Left ventricle myocardium inferior (tissue), 1 donor: ENCODE measurements around the gene LILRB3. TPM values are rescaled to one million over a fixed set of nuclear protein-coding genes. Genes with fewer than 3 reads are reported as not detected.
"Not testable (repeated sequence)": the region's sequence is repeated elsewhere in the genome, so short reads cannot be mapped to it uniquely, and the experiment has no call there.

ENCODE experiments used
- DNase-seq: peaks from one replicate; pipeline ENCODE4 v3.0.0-alpha.2; 2020
- H3K27ac ChIP-seq: fragments of 200-600 bp; replicated peaks from 2 replicates; pipeline ENCODE4 v1.8.0; 2021
- H3K27me3 ChIP-seq: fragments of 200-600 bp; 2 replicates; pipeline ENCODE4 v1.8.0; 2021; ENCODE audit warnings: low read depth
- H3K36me3 ChIP-seq: fragments of 200-600 bp; 2 replicates; pipeline ENCODE4 v1.8.0; 2021
- H3K4me1 ChIP-seq: fragments of 200-600 bp; 2 replicates; pipeline ENCODE4 v1.8.0; 2021
- H3K4me3 ChIP-seq: fragments of 200-600 bp; 2 replicates; pipeline ENCODE4 v1.8.0; 2021; ENCODE audit warnings: mild to moderate bottlenecking, moderate library complexity
- H3K9me3 ChIP-seq: fragments of 200-600 bp; replicated peaks from 2 replicates; pipeline ENCODE4 v1.8.0; 2021
- intact Hi-C: fragments of 100-400 bp; cut with micrococcal nuclease; formaldehyde crosslinking; loops from one replicate; pipeline ENCODE4 v1.11.0; 2022
- total RNA-seq: library from RNA; stranded (reverse); fragmentation: NEBNext Ultra II Directional; extraction: Animal tissue kit (Norgen Biotek cat#: 25700); gene quantifications from one replicate; pipeline ENCODE4 v1.2.1, GENCODE V29; 2021
- TF ChIP-seq, protein P1 (sequence below): fragments of 200-600 bp; IDR thresholded peaks from 2 replicates; pipeline ENCODE4 v1.8.0; 2021; ENCODE audit warnings: antibody characterized with exemption, mild to moderate bottlenecking, borderline replicate concordance
- donor health status: DM: no; HTN: yes; CAD: no; lungs with severe emphysema.

LILRB3 gene
- total RNA-seq, 1 donor from 2014 or later = 4.7 TPM

DNA sequence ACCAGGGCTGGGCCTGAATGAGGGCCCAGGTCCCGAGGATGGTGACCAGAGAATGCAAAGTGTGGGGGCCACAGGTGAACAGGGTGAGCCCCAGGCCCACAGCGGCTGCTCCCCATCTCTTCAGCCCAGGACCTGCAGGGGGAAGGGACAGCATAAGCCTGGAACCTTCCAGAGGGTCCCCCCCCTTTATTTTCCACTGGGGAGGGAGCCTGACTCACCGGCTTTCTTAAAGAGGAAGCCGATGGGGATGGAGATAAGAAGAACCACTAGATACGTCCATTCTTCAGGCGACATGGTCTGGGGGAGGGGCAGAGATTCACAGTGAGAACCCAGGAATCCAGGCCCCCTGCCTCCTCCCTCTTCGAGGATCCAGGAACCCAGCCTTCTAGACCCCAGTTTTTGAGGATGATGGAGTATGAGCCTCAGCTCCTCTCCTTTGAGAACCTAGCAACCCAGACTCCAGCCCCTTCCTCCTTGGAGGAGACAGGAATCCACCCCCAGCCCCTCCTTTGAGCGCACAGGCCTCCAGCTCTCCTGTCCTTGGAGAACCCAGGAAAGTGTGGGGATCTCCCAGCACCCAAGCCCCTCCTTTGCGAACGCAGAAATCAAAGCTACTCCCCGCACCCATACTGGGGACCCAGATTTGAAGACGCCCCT lies 34.5 kb downstream of the LILRB3 start:
- intact Hi-C loops = no loop called here
- Histone ChIP-seq H3K27me3 (no peaks in the 10 kb centered on the region), H3K4me3 (peak overlapping the region; percentile 91), H3K4me1 (peaks cover 36% of the 10 kb centered on the region), H3K27ac (peak overlapping the region; percentile 100), H3K36me3 (peaks cover 15% of the 10 kb centered on the region), H3K9me3 (no peaks in the 10 kb centered on the region)
- no peak for DNase-seq
- TF ChIP-seq, protein P1, sequence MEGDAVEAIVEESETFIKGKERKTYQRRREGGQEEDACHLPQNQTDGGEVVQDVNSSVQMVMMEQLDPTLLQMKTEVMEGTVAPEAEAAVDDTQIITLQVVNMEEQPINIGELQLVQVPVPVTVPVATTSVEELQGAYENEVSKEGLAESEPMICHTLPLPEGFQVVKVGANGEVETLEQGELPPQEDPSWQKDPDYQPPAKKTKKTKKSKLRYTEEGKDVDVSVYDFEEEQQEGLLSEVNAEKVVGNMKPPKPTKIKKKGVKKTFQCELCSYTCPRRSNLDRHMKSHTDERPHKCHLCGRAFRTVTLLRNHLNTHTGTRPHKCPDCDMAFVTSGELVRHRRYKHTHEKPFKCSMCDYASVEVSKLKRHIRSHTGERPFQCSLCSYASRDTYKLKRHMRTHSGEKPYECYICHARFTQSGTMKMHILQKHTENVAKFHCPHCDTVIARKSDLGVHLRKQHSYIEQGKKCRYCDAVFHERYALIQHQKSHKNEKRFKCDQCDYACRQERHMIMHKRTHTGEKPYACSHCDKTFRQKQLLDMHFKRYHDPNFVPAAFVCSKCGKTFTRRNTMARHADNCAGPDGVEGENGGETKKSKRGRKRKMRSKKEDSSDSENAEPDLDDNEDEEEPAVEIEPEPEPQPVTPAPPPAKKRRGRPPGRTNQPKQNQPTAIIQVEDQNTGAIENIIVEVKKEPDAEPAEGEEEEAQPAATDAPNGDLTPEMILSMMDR = no peak

DNA sequence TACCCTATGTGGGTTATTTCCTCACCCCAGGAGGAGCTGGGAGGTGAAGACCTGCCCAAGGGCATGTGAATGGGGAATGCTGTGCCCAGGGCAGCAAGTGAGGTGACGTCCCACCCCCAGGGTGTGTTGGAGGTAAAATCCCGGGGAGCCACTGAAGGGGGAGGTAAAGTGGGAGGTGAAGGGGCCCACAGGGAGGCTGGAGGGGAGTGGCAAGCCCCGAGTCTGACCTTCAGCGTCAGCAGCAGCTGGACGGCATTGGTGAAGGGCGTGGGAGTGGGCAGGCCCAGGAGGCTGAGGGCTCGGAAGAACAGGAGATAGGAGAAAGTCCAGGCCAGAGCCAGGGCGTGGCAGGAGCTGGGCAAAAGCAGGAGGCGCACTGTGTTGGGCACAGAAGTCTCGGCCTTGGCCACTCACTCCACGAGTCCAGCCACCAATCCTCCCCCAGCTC lies 35.8 kb downstream of the LILRB3 start:
- H3K9me3 ChIP-seq = no peaks in the 10 kb centered on the region
- peaks cover 28% of the 10 kb centered on the region for H3K4me1 ChIP-seq
- intact Hi-C loops = no loop called here
- DNase-seq = no peak
- no peaks in the 10 kb centered on the region for H3K27me3 ChIP-seq
- TF ChIP-seq, protein P1 = no peak
- peaks cover 10% of the 10 kb centered on the region for H3K36me3 ChIP-seq
- no peak overlapping the region for H3K27ac ChIP-seq
- no peak overlapping the region for H3K4me3 ChIP-seq

DNA sequence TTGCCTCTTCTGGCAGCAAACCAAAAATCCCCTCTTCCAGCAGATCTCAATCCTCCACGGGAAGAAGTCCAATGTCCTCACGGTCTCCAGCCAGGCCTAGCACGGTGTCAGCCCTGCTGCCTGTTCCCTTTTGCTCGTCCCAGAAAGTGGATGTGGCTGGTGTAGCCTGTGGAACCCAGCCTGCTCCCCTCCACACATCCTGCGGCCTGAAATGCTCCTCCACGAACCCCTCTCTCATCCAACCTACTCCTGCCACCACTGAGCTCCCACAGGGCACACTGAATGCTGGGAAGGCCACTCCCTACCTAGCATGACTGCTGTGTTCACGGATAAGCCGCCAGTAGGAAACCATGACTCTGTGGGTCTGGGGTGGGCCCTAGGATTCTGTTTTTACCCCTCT lies 36.5 kb downstream of the LILRB3 start:
- intact Hi-C loops = no loop called here
- TF ChIP-seq, protein P1 = no peak
- no peak for DNase-seq

DNA sequence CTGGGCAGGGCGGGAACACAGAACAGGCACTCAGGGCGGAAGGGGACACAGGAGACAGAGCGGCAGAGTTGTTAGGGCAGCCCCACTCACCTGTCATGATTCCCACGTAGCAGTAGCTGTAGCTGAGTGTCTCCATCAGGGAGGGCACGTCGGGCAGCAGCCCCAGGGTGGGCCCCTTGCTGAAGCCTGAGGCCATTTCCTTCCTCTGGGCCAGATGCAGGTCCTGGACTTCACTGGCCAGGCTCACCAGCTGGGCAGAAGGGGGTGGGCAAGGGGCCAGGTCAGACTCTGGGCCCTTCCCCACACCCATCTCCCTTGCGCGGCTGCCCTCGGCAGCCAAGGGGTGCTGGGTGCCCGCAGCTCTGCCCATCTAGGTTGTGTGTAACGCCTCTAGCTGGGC lies 39.4 kb downstream of the LILRB3 start:
- Histone ChIP-seq H3K9me3 (no peaks in the 10 kb centered on the region), H3K36me3 (peaks cover 27% of the 10 kb centered on the region), H3K27me3 (no peaks in the 10 kb centered on the region), H3K4me3 (no peak overlapping the region), H3K27ac (no peak overlapping the region), H3K4me1 (peaks cover 5% of the 10 kb centered on the region)
- TF ChIP-seq, protein P1 = no peak
- DNase-seq = no peak
- intact Hi-C loops = no loop called here

More for the DNA sequence above, 36.5 kb downstream of the LILRB3 start:
- Histone ChIP-seq H3K36me3 (peaks cover 10% of the 10 kb centered on the region), H3K4me1 (peaks cover 22% of the 10 kb centered on the region), H3K27me3 (no peaks in the 10 kb centered on the region), H3K9me3 (no peaks in the 10 kb centered on the region), H3K4me3 (no peak overlapping the region), H3K27ac (no peak overlapping the region)

DNA sequence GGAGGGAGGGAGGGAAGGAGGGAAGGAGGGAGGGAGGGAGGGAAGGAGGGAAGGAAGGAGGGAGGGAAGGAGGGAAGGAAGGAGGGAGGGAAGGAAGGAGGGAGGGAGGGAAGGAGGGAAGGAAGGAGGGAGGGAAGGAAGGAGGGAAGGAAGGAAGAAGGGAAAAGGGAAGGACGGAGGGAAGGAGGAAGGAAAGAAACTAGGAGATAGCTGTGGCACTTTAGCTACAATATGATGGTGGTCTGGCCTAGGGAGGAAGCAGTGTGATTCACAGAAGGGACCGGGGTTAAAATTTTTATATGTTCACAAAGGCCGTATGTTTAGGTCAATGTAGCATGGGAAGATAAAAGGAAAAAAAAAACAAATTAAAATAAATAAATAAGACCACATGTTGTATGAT lies 40.9 kb downstream of the LILRB3 start:
- H3K4me3 ChIP-seq, intact Hi-C loops, H3K27ac ChIP-seq, H3K4me1 ChIP-seq, DNase-seq, H3K9me3 ChIP-seq, H3K27me3 ChIP-seq: not testable (repeated sequence)
- H3K36me3 ChIP-seq = peaks cover 27% of the 10 kb centered on the region

DNA sequence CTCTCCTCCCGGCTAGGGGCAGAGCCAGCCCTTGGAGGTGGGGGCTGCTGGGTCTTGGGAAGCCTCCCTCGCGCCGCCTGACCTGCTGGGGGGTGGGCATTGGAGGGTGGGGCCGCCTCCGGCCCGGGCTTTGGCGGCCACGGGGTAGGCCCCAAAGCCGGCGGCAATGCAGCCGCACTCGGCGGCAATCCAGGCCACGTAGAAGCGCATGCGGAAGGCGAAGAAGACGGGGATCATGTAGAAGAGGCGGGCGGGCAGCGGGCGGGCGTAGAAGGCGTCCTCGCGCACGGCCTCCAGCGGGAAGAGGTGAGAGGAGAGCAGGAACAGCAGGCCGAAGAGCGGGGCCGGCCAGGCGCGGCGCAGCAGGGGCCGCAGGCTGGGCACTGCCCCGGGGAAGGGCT lies 42.1 kb downstream of the LILRB3 start:
- no peaks in the 10 kb centered on the region for H3K9me3 ChIP-seq
- H3K4me3 ChIP-seq = no peak overlapping the region
- intact Hi-C loops = no loop called here
- TF ChIP-seq, protein P1 = no peak
- H3K27me3 ChIP-seq = no peaks in the 10 kb centered on the region
- DNase-seq = no peak
- no peaks in the 10 kb centered on the region for H3K4me1 ChIP-seq
- peaks cover 27% of the 10 kb centered on the region for H3K36me3 ChIP-seq
- no peak overlapping the region for H3K27ac ChIP-seq
